AG09319 (cell line): ENCODE data around the gene RBM6.

ENCODE experiments used
- DNase-seq: peaks from one replicate; pipeline ENCODE4 v3.0.0-alpha.2; 2010; ENCODE audit warnings: low read depth; ENCODE audit errors: extremely low read depth
- CTCF ChIP-seq: IDR thresholded peaks from 2 replicates; pipeline ENCODE4 v1.5.1; 2011; ENCODE audit warnings: low read depth, mild to moderate bottlenecking, inconsistent platforms, low read length, moderate library complexity

Gene RBM6

GRCh38 chr3:50124052-50124799 is 184.3 kb downstream of the RBM6 start:
- DNase-seq, result no peak

GRCh38 chr3:50124800-50125178 is 184.8 kb downstream of the RBM6 start:
- TF ChIP-seq CTCF, result no peak
- DNase-seq, result no peak

More at GRCh38 chr3:50124052-50124799, 184.3 kb downstream of the RBM6 start:
- no peak for TF ChIP-seq CTCF

GRCh38 chr3:50125541-50126286 is 185.8 kb downstream of the RBM6 start:
- DNase-seq, result no peak
- no peak for TF ChIP-seq CTCF

GRCh38 chr3:50126287-50127211 is 186.6 kb downstream of the RBM6 start:
- DNase-seq, result no peak
- no peak for TF ChIP-seq CTCF
